Measurements from ENCODE around the gene ANXA3.

DNA sequence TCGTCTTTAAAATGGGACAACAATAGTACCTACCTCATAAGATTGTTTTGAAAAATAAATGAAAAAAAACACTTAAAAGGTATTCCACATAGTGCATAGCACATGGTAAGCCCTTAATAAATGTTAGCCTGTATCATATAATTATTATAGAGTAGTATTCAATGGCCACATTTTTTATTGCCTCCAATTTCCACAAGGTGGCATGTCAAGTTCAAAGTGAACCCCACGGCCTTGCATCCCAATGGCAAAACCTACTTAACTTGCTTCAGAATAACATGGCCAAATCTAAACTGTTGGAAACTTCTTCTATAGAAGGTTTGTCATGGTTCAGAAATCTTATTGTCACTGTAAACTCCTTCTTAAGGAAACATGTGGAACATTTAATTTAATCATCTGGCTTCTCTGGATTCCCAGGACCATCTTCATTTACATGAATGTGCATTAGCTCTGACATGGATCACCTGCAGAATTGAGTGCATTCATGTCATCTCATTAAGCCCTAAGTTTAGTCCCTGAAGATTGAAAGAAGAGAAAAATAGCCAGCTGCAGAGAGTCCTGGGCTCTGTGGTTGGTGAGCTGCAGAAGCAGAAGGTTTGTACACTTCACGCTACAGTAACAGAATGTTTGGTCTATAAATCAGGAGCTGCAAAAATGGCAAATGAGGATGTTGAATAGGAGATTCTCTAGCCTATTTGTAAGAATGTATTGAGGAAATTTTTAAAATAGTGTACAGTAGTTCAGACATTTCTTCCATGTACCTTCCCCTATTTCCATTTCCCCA is 61.0 kb downstream of the ANXA3 start:
- TF ChIP-seq, protein P1, sequence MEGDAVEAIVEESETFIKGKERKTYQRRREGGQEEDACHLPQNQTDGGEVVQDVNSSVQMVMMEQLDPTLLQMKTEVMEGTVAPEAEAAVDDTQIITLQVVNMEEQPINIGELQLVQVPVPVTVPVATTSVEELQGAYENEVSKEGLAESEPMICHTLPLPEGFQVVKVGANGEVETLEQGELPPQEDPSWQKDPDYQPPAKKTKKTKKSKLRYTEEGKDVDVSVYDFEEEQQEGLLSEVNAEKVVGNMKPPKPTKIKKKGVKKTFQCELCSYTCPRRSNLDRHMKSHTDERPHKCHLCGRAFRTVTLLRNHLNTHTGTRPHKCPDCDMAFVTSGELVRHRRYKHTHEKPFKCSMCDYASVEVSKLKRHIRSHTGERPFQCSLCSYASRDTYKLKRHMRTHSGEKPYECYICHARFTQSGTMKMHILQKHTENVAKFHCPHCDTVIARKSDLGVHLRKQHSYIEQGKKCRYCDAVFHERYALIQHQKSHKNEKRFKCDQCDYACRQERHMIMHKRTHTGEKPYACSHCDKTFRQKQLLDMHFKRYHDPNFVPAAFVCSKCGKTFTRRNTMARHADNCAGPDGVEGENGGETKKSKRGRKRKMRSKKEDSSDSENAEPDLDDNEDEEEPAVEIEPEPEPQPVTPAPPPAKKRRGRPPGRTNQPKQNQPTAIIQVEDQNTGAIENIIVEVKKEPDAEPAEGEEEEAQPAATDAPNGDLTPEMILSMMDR (IDR thresholded peaks at IDR 0.05) = peak; percentile 52 to 72 (median 60)
- no peak for TF ChIP-seq POLR2A (IDR thresholded peaks at IDR 0.05)
